HG02981 (cell line): ENCODE measurements around the gene NEUROD2.
"Not testable (repeated sequence)": the region's sequence is repeated elsewhere in the genome, so short reads cannot be mapped to it uniquely, and the experiment has no call there.

ENCODE experiments used
- ATAC-seq: cut with Tn5 transposase; IDR thresholded peaks from one replicate; pipeline ENCODE4 v1.9.1; 2021; ENCODE audit warnings: mild to moderate bottlenecking, moderate library complexity; ENCODE audit not compliant: unreplicated experiment

Gene NEUROD2

DNA sequence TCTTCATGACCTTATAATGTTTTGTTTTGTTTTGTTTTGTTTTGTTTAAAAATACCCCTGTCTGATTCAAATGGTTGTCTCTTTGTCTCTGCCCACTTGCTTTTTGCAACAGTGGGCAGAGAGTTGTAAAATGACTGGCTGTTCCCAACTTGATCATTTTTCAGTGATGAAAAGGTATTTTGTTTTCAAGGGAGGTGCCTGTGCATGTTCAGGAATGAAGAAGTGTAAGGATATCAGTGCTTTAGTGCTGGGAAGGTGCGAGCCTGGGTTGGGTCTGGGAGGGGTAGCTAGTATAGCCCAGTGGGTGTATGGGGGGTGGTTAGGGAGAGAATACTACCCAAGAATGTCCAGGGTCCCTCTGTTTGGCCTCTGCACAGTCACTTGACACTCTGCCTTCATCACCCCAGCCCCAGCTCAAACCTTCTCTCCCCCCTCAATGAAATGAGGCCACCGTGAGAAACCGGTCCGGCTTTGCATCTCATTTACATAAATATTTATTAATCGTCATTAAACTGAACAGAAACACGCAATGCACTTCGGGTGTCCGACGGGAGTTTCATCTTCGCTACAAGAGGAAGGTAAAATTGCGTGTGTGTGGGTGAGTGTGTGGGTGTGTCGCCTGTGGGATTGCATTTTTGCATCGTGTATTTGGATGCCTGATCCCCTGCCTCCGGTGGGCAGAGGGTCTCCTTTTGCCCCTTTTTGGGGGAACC, 4.3 kb downstream of the NEUROD2 start:
- no peak for ATAC-seq

DNA sequence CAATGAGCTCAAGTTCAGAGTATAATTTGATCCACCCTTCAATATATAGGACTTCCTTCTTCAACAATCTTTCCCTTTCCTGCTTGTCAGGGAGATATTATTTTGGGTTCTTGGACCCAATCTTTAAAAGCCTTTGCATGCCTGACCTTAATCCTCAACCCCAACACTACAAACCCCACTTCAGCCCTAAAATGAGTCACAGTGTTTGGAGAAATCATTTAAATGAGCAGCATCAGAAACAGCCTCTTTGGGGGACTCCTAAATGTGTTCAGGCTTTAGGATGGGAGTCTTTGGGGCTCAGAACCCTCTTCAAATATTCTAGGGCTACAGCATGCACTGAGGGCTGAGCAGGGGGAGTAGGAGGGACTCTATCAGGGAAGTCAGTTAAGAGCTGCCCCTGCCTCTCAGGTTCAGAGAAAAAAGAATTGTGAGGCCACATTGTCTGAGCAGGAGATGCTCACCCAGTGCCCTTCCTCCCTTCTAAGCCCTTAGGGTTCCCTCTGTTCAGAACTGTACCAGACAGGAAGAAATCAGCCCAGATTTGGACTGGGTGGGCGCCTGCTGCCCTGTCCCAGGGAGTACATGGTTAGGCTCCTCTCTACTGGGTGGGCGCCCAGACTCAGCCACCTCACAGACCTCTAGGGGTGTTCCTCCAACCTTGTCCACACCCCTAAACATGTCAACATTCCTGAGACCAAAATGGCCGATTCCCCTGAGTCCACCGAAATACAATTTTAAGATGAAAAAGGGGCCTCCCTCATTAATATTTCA, 5.0 kb downstream of the NEUROD2 start:
- no peak for ATAC-seq

DNA sequence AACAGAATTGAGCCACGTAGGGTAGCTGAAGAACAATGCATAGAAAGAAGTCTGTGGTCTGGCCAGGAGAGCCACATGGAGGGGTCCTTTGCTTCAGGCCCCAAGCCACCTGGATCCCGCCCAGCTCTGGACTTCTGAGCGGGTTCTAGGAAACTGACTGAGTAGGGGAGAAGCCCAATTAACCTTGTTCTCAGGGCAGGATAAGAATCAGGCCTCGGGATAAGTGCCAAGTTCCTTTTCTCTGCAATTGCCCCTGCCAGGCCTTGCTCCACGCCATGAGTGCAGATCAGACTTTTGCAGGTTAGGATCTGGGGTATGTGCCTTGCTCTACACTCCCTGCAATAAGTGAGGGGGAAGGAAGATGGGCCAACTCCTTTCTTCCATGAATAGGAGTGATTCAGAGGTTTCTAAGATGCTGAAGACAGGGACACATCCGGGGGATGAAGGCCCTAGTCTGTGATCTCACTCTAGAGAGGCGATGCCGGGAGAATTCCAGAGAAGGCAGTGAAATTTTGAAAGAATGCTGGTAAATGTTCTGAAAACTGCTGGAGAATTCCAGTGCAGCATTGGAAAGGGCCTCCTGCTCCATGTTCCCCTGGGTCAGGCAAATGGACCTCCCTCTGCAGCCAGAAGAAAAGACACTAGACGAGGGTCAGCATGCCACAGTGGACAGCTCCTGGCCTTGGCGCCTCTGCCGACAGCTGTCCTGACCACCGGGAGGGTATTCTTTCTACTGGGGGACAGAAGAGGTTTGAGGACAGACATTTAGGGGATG, 5.8 kb downstream of the NEUROD2 start:
- ATAC-seq: no peak

DNA sequence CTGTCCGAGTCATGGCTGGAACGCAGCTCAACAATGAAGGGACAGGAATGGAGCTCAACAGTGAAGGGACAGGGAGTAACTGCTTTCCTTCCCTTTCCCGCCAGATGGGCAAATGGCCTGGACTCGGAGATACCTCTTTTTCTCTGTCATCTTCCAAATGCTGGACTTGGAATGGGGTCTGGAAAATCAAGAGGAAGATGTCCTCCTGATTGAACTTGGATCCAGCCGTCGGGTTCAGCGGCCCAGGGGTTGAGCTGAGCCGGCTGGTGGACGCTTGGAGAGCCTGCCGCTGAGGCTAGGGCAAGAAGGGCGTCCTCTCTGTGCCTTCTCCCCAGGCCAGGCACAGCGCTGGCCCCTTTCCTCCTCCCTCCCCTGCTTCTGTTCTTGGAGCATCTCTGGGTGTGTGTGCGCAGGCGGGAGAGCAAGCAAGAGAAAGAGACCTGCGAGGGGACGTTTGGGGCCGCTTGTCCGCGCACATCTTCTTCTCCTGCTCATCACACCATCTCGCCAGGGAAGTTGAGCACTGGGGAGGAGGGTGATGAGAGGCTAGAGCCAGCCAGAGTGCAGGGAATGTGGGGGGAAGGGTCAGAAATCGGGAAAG, 6.6 kb downstream of the NEUROD2 start:
- ATAC-seq: no peak

DNA sequence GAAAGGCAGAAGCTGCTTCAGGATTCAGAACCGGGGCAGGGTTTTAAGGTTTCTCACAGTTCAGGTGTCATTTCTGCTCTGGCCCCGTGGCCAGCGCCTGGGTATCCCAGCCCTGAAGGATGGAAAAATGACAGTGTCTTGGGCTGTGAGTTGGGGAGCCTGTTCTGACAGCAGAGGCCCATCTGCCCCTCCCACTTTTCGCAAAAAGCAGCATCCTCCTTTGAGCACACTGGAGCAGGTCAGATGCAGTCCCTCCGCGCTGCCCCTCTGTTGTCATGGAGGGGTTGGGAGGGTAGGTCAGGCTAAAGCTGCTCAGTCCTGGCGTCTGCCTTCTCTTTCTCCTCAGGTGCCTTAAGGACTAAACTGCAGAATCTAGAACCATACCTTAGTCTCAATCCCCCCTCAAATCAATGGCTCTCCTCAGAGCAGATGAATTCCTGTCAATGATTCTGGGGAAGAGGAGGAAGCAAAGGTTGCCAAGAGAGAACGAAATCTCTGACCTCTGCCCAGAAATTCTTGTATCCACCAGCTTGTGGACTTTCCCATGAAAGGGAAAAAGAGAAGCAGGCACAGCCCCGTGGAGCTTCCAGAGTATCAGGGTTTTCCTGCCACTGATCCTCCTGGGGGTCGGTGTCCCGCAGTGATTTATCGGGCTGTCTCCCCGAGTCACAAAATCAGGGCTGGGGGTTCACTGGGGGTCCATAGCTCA, 7.3 kb downstream of the NEUROD2 start:
- ATAC-seq: no peak

DNA sequence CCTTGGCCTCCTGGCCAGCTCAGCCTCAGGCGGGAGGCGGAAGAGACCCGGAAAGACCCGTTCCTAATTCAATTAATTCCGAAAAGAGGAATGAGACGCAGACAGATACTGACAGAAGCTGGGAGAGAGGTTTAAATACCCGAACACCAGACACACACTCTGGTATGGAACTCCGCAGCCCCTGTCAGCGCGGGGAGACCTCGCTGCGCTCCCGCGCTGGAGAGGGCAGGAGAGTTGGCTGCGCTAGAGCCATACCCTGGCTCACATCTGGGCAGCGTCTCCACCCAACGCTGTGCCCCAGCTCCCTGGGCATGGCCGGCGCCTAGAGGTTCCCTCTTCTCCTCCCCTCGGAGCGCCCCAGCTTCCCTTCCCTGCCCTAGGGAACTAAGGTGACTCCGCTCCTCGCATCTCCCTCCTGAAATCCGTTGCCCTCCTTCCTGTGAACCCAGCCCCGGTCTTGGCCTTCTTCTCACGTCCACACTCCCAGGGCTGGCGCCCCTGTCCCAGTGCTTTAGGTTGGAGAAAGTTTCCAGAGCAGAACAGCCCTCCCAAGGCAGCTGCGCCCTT, 8.0 kb downstream of the NEUROD2 start:
- no peak for ATAC-seq

DNA sequence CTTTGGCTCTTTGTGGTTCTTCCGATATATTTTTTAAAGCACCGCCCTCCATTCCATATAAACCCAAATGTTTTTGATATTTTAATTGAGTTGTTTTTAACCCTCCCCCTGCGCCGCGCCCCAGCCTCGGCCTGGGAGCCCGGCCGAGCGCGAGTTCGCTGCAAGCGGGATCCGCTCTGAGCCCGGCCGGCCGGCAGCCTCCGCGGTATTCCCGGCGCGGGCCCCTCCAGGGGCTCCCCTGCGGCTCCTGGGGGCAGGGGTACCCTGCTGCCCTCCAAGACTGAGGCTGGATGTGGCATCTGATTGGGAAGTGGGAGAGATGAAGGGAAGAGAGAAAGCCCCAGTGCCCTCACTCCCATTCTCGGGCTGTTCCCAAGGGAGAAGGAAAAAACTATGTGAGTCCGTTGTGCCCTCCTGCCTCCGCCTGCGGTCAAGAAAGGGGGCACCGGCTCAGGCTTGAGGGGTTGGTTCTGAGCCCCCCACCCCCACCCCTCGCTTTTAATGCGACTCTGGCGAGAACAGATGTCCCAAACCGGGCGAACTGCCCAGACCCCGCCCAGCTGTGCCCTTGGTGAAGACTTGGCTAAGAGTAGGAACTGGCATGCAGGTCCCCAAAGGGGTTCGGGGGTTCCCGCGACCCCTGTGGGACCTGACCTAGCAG, 8.6 kb downstream of the NEUROD2 start:
- no peak for ATAC-seq

DNA sequence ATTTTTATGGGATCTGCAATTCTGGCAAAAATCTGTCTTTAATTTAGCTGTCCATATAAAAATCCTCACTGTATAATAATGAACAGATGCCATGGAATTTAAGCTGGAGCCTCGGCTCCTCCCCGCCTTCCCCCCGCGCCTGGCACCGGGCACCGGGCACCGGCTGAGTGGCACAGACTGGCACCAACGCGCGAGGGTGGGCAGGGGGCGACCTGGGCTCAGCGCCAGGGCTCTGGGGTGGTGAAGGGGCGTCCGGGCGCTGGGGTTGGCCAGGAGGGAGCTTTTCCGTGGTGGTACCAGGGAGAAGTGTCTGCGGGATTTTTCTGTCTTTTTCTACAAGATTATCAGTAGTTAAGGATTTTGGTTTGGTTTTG, 9.1 kb downstream of the NEUROD2 start:
- no peak for ATAC-seq

DNA sequence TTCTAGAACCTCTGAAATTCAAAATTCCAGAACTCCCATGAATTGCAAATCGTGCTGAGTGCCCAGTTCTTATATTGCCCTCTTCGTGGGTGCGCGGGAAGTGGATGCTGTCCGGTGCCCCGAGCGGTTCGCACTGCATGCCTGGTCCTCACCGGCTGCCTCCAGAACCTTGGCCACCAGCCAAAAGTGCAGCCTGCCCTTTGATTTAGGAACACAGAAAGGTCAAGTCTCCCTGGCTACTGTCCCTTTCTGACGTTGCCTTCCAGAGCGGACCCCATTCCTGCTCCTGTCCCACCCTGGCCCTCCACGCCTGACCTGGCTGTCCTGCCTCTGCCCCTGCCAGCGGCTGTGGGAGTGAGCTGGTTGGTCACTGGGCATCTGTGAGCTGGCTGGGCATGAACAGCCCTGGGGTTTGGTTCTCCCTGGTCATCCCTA, 9.7 kb downstream of the NEUROD2 start:
- ATAC-seq: no peak

DNA sequence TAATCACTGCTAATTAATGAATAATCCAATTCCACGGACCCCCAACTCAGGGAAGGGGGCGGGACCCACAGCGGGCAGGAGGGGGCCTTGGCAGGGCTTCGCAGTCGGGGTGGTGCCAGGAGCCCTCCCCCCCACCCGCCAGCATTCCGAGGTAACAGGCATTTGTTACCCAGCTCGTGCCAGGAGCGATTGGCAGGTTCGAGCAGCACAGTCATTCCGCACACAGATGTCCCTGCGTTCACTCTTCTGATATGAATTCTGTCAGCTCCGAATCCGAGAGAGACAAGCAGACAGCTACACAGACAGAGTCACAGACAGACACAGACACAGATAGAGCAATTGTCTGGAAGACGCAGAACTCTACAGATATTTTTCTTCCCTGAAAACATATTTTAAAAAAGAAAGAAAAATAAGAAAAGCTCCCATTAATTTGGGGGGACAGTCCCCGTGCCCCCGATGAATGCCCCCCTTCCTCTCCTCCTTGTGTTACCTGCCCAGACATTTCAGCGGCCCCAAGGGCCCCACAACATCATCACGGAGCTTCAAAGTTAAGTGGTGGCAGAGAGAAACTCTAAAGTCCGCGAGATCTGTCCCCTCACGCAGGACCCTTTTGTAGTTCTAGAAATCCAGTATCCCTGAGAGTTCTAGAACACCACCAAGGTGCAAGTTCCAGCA, 10.2 kb downstream of the NEUROD2 start:
- no peak for ATAC-seq

DNA sequence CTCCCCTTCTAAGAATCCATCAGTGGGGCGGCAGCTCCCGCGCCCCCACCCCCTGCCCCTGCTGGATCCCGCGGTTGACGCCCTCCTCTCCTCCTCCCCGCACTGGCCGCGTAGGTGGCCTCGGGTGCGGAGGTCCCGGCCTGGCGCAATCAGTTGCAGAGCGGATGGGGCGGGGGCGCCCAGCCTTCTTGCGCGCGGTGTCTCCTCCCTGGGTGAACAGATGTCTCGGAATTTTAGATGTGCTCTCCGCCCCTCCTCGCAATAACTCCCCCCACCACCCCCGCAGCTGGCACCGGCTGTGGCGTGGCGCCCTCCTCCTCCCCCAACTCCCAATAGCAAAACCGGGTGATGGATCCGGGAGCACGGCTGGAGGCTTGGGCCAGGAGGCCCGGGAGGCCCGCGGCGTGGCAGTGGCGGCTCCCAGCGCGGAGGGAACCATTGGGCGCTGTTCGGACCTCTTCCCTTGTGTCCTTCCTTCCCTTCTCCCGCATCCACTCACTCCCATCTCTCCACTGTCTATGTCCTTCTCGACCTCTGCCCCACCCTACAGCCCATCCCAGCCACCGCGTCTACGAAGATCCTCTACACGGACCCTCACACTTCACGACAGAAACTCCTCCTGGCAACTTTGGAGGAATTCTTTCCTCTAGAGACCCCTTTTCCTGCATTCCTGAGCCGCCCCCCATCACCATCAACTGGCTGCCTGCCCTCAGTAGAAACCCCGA, 11.0 kb downstream of the NEUROD2 start:
- no peak for ATAC-seq

DNA sequence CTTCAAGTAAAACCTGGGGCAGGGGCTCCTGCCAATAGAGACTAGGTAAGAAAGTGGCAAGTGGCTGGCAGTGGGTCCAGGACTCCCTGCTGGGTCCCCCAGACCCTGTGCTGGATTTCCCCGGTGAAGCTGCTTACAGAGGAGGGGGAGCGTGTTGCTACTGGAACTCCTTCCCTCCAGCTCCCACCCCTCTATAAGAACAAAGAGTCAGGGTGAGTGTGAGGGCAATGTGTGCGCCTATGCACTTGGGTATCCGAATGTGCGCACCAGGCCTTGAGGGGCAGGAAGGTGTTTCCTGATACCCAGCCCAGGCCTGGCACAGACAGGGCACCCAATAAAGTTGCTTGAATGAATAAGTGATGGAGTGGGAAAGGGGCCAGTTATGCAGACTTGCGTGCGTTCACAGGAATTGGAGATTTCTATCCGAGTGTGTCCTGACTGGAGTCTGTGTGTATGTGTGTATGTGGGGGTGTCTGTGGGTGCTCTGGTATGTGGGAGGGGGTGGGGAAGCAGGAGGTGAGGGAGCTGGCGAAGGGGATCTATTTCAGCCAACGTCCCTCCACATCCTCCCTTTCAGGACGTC, 11.7 kb downstream of the NEUROD2 start:
- ATAC-seq: no peak

DNA sequence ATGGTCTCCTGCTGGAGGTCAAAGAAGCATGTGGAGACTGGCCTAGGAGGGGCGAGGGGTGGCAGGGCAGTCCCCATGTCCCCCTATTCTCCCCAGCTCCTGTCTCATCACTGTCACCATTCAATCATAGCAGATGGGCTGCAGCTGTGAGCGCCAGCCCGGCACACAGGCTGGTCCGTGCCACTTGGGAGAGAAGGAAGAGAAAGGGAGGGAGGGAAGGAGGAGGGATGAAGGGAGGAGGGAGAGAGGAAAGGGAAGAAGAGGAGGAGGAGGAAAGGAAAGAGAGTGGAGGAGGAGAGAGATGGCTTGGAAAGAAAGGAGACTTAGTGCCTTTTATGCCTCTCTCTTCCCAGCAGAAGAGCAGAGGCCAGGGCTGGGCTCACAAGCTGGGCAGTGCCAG, 12.4 kb downstream of the NEUROD2 start:
- ATAC-seq: no peak

DNA sequence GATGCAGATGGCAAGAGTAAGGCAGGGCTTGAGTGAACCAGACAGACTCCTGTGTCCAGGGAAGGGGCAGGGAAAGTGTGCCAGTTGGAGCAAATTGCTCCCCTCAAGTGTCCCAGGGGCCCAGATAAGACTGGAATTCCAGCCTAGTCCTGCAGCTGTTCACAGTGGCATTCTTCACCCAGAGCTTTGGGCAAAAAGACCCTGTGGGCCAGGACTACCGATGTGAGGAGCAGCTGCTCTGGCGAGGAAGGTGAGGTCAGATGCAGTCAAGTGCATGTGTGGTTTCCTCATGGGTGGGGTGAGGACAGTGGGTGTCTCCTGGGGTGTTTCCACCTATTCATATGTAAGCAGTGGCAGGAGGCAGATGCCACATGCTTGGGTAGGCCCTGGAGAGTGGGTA, 14.3 kb downstream of the NEUROD2 start:
- no peak for ATAC-seq

DNA sequence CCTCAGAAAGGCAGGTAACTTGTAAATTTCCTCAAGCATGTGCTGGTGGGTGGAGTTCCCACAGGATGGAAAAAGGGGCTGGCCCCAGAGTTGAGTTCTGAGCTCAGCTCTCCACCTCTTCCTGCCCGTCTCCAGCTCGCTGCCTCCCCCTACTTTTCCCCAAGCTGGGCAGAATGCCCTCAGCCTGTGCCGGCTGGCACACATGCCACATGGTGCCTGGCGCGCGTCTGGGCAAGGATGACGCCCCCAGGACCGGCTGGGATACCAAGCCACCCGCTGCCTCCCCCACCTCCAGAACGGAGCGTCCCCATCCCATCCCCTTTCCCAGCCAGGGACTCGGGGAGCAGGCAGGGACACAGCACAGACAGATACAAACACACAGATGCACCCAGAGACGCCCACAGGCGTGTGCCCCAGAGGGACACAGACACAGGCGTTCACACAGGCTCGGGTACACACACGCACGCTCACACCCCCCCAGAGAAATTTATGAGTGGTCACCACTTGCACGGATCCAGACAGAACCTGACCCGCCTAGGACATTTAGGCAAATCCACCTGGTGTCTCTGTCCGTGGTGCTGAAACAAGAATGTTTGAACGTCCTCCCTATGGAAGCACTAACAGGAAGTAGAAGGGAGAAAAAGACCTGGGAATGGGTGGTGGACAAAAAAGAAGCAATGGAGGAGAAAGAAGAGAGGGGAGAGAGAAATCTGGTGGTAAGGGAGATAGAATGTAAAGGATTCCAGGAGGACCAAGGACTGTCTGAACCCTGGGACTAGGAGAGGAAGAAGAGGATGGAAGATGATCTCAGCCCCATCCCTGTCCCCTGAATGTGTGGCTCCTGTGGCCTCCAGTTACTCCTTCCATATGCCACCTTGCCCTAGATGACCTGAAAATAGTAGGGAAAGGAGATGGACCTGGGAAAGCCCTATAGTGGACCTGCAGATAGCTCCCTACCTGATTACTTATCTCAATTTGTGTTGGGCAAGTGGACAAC, 15.5 kb downstream of the NEUROD2 start:
- ATAC-seq: no peak

DNA sequence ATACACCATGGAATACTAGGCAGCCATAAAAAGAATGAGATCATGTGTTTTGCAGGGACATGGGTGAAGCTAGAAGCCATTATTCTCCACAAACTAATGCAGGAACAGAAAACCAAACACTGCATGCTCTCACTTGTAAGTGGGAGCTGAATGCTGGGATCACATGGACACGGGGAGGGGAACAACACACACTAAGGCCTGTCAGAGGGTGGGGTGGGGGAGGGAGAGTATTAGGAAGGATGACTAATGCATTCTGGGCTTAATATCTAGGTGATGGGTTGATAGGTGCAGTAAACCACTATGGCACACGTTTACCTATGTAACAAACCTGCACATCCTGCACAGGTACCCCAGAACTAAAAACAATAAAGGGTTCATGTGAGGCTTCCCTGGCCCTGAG, 17.5 kb downstream of the NEUROD2 start:
- not testable (repeated sequence) for ATAC-seq

DNA sequence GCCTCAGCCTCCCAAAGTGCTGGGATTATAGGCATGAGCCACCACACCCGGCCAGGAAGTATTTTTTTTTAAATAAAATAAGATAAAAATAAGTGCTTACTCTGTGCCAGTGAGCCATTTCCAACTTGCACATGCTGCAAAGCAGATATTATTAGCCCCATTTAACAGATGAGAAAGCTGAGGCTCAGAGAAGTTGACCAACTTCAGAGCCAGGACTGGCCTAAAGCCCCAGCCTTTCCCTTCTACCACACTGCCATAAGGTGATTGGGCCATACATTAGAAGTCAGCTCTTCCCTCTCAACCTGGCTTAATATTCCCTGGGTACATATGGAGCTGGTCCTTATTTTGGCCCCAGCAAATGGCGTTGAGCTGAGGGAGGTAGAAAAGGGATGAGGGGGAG, 25.1 kb downstream of the NEUROD2 start:
- ATAC-seq: no peak
